ENCODE data around the gene COX5A. TPM values are rescaled to one million over a fixed set of nuclear protein-coding genes. Genes with fewer than 3 reads are reported as not detected.

Gene COX5A
- total and polyA plus RNA-seq, 2 of the 13 experiments (the other 11 are each of a cell fraction or from before 2014, with no cell fraction given): 158 to 218 TPM

GRCh38 chr15:74955017-74955416, 17.1 kb upstream of the COX5A start:
- no peak overlapping the region for H2AFZ ChIP-seq (ENCODE audit: low read length)
- H3K79me2 ChIP-seq (ENCODE audit: insufficient read depth, low read length): no peaks in the 10 kb centered on the region
- 31% methylated on average over 6 of the region's 8 CpGs for WGBS (ENCODE audit: low lambda C conversion rate)
- FAIRE-seq: no peak
- BruUV-seq (replicated peaks): no TSS peak
- ChIA-PET POLR2A (no interaction called here), CTCF (ENCODE audit: low intra/inter-chr PET ratio, low total read pairs) (no interaction called here)
- no peak overlapping the region for H3K4me2 ChIP-seq (ENCODE audit: low read depth, low read length)
- no peak overlapping the region for H3K4me3 ChIP-seq (replicated peaks in 1 of 3; ENCODE audit: insufficient read depth in 1 of 3, low read depth in 2 of 3, low read length in 3 of 3)
- in situ Hi-C loops (cut with HindIII; ENCODE audit: extremely low pct_ligation_motif_present, low pct_unique_long_range_greater_than_20kb) (loop anchor here (10.0 kb wide), 2 partner anchors 180 to 320 kb away; no protein-coding TSS in a partner anchor), intact Hi-C loops (cut with micrococcal nuclease; ENCODE audit: unreplicated experiment) (no loop called here)
- H4K20me1 ChIP-seq (ENCODE audit: insufficient read depth, low read length): no peaks in the 10 kb centered on the region
- H3K27me3 ChIP-seq (ENCODE audit: control insufficient read depth in 1 of 2, insufficient read depth in 2 of 2, low read length in 2 of 2): peaks cover 2 to 48% of the 10 kb centered on the region in 2 experiments; a peak in 3 of 5 replicates
- no peaks in the 10 kb centered on the region for H3K9me3 ChIP-seq (ENCODE audit: low read length)
- H3K9ac ChIP-seq (ENCODE audit: insufficient read depth, low read depth, low read length): no peak overlapping the region
- no peak for TF ChIP-seq ZNF12 (CRISPR knock-in tag; IDR thresholded peaks at IDR 0.05)
- TF ChIP-seq ZNF20 (CRISPR knock-in tag; IDR thresholded peaks at IDR 0.05): no peak
- no peak overlapping the region for H3K27ac ChIP-seq (ENCODE audit: extremely low read length, insufficient read depth, low read length)
- no peaks in the 10 kb centered on the region for H3K36me3 ChIP-seq (replicated peaks in 1 of 2; ENCODE audit: control insufficient read depth in 1 of 2, insufficient read depth in 2 of 2, low read length in 2 of 2)
- peaks cover 18% of the 10 kb centered on the region for H3K4me1 ChIP-seq (ENCODE audit: insufficient read depth, low read length)
- DNase-seq (ENCODE audit: low spot score): no peak
- ATAC-seq: no peak

GRCh38 chr15:74954515-74954914, 16.6 kb upstream of the COX5A start:
- no peak overlapping the region for H3K27ac ChIP-seq (ENCODE audit: extremely low read length, insufficient read depth, low read length)
- no peak overlapping the region for H3K9ac ChIP-seq (ENCODE audit: insufficient read depth, low read depth, low read length)
- intact Hi-C loops (cut with micrococcal nuclease; ENCODE audit: unreplicated experiment) (loop anchor here (5.0 kb wide), 1 partner anchor 47 kb away; the partner anchor contains the start of gene FAM219B), in situ Hi-C loops (cut with HindIII; ENCODE audit: extremely low pct_ligation_motif_present, low pct_unique_long_range_greater_than_20kb) (loop anchor here (10.0 kb wide), 2 partner anchors 180 to 320 kb away; no protein-coding TSS in a partner anchor)
- DNase-seq (ENCODE audit: low spot score) (no peak), FAIRE-seq (no peak), ATAC-seq (no peak)
- CTCF ChIA-PET (ENCODE audit: low intra/inter-chr PET ratio, low total read pairs): no interaction called here
- no peaks in the 10 kb centered on the region for H3K79me2 ChIP-seq (ENCODE audit: insufficient read depth, low read length)
- no peak overlapping the region for H2AFZ ChIP-seq (ENCODE audit: low read length)
- H3K4me2 ChIP-seq (ENCODE audit: low read depth, low read length): no peak overlapping the region
- TF ChIP-seq GABPA (IDR thresholded peaks at IDR 0.05; ENCODE audit: low read depth, low read length) (no peak), GABPA (CRISPR knock-in tag; IDR thresholded peaks at IDR 0.05; ENCODE audit: low read depth) (no peak)
- TF ChIP-seq, protein P1, sequence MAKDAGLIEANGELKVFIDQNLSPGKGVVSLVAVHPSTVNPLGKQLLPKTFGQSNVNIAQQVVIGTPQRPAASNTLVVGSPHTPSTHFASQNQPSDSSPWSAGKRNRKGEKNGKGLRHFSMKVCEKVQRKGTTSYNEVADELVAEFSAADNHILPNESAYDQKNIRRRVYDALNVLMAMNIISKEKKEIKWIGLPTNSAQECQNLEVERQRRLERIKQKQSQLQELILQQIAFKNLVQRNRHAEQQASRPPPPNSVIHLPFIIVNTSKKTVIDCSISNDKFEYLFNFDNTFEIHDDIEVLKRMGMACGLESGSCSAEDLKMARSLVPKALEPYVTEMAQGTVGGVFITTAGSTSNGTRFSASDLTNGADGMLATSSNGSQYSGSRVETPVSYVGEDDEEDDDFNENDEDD (CRISPR knock-in tag; IDR thresholded peaks at IDR 0.05; ENCODE audit: borderline replicate concordance): no peak
- no peaks in the 10 kb centered on the region for H3K9me3 ChIP-seq (ENCODE audit: low read length)
- peaks cover 2 to 43% of the 10 kb centered on the region in 2 experiments; a peak in 3 of 5 replicates for H3K27me3 ChIP-seq (ENCODE audit: control insufficient read depth in 1 of 2, insufficient read depth in 2 of 2, low read length in 2 of 2)
- H3K4me1 ChIP-seq (ENCODE audit: insufficient read depth, low read length): peaks cover 18% of the 10 kb centered on the region
- POLR2A ChIA-PET: no interaction called here
- BruUV-seq (replicated peaks): no TSS peak
- no peaks in the 10 kb centered on the region for H3K36me3 ChIP-seq (replicated peaks in 1 of 2; ENCODE audit: control insufficient read depth in 1 of 2, insufficient read depth in 2 of 2, low read length in 2 of 2)
- H4K20me1 ChIP-seq (ENCODE audit: insufficient read depth, low read length): no peaks in the 10 kb centered on the region
- no peak overlapping the region for H3K4me3 ChIP-seq (replicated peaks in 1 of 3; ENCODE audit: insufficient read depth in 1 of 3, low read depth in 2 of 3, low read length in 3 of 3)

All from HepG2 (cell line).